ENCODE measurements around the gene BRDT.

GRCh38 chr1:91997607-91998195 is 48.5 kb downstream of the BRDT start:
- TF ChIP-seq, protein P1, sequence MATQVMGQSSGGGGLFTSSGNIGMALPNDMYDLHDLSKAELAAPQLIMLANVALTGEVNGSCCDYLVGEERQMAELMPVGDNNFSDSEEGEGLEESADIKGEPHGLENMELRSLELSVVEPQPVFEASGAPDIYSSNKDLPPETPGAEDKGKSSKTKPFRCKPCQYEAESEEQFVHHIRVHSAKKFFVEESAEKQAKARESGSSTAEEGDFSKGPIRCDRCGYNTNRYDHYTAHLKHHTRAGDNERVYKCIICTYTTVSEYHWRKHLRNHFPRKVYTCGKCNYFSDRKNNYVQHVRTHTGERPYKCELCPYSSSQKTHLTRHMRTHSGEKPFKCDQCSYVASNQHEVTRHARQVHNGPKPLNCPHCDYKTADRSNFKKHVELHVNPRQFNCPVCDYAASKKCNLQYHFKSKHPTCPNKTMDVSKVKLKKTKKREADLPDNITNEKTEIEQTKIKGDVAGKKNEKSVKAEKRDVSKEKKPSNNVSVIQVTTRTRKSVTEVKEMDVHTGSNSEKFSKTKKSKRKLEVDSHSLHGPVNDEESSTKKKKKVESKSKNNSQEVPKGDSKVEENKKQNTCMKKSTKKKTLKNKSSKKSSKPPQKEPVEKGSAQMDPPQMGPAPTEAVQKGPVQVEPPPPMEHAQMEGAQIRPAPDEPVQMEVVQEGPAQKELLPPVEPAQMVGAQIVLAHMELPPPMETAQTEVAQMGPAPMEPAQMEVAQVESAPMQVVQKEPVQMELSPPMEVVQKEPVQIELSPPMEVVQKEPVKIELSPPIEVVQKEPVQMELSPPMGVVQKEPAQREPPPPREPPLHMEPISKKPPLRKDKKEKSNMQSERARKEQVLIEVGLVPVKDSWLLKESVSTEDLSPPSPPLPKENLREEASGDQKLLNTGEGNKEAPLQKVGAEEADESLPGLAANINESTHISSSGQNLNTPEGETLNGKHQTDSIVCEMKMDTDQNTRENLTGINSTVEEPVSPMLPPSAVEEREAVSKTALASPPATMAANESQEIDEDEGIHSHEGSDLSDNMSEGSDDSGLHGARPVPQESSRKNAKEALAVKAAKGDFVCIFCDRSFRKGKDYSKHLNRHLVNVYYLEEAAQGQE (IDR thresholded peaks at IDR 0.05; ENCODE audit: borderline replicate concordance in 1 of 2, low read depth in 1 of 2, low read length in 2 of 2): no peak
- TF ChIP-seq, protein P2, sequence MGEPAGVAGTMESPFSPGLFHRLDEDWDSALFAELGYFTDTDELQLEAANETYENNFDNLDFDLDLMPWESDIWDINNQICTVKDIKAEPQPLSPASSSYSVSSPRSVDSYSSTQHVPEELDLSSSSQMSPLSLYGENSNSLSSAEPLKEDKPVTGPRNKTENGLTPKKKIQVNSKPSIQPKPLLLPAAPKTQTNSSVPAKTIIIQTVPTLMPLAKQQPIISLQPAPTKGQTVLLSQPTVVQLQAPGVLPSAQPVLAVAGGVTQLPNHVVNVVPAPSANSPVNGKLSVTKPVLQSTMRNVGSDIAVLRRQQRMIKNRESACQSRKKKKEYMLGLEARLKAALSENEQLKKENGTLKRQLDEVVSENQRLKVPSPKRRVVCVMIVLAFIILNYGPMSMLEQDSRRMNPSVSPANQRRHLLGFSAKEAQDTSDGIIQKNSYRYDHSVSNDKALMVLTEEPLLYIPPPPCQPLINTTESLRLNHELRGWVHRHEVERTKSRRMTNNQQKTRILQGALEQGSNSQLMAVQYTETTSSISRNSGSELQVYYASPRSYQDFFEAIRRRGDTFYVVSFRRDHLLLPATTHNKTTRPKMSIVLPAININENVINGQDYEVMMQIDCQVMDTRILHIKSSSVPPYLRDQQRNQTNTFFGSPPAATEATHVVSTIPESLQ (CRISPR knock-in tag; conservative IDR thresholded peaks at IDR 0.05): no peak
- TF ChIP-seq TSC22D2 (CRISPR knock-in tag; IDR thresholded peaks at IDR 0.05; ENCODE audit: borderline replicate concordance) (no peak), EED (CRISPR knock-in tag; IDR thresholded peaks at IDR 0.05) (no peak), DMTF1 (CRISPR knock-in tag; IDR thresholded peaks at IDR 0.05) (no peak), MED13 (CRISPR knock-in tag; IDR thresholded peaks at IDR 0.05) (no peak), ZNF768 (CRISPR knock-in tag; IDR thresholded peaks at IDR 0.05) (no peak), ATRX (CRISPR knock-in tag; IDR thresholded peaks at IDR 0.05; ENCODE audit: borderline replicate concordance) (no peak), ADNP (CRISPR knock-in tag; IDR thresholded peaks at IDR 0.05) (no peak), EEA1 (CRISPR knock-in tag; IDR thresholded peaks at IDR 0.05; ENCODE audit: borderline replicate concordance) (no peak), NFRKB (IDR thresholded peaks at IDR 0.05) (no peak)

Measured in HepG2 (cell line).